ENCODE measurements around the gene ICOS.

DNA sequence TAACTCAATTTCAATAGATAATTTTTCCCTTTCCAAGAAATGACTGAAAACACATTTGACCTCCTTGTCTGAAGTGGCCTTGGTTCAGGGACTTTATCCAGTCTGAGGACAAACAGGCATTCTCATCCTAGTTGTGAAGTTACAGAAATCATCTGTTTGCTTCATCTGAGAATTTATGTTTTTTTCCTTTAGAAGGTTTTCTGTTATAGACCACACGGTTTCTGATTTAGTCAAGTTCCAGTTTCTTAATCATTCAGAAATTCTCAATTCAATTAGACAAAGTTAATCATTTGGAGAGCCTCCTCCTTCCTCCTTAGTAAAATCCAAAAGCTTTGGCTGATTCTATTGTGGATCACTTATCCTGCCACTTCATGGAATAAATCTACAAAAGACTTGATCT is 60.9 kb downstream of the ICOS start:
- TF ChIP-seq EZH2phosphoT487 (IDR thresholded peaks at IDR 0.05; ENCODE audit: borderline replicate concordance, low read length) (no peak), EZH2 (IDR thresholded peaks at IDR 0.05; ENCODE audit: low read length, unreplicated experiment) (no peak)
- TF ChIP-seq, protein P1, sequence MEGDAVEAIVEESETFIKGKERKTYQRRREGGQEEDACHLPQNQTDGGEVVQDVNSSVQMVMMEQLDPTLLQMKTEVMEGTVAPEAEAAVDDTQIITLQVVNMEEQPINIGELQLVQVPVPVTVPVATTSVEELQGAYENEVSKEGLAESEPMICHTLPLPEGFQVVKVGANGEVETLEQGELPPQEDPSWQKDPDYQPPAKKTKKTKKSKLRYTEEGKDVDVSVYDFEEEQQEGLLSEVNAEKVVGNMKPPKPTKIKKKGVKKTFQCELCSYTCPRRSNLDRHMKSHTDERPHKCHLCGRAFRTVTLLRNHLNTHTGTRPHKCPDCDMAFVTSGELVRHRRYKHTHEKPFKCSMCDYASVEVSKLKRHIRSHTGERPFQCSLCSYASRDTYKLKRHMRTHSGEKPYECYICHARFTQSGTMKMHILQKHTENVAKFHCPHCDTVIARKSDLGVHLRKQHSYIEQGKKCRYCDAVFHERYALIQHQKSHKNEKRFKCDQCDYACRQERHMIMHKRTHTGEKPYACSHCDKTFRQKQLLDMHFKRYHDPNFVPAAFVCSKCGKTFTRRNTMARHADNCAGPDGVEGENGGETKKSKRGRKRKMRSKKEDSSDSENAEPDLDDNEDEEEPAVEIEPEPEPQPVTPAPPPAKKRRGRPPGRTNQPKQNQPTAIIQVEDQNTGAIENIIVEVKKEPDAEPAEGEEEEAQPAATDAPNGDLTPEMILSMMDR (conservative IDR thresholded peaks at IDR 0.05; ENCODE audit: low read depth, low read length) = no peak

All from PC-3 (cell line).